ENCODE measurements around the gene CHST11. TPM values are rescaled to one million over a fixed set of nuclear protein-coding genes. Genes with fewer than 3 reads are reported as not detected.

The CHST11 gene
- total RNA-seq, 1 donor from 2014 or later = 11.4 TPM

GRCh38 chr12:104529130-104529874 is 72.6 kb downstream of the CHST11 start:
- H3K36me3 Mint-ChIP-seq (ENCODE audit: insufficient read depth) = no peaks in the 10 kb centered on the region
- H3K27me3 Mint-ChIP-seq = no peaks in the 10 kb centered on the region
- TF ChIP-seq CTCF (IDR thresholded peaks at IDR 0.05; ENCODE audit: unreplicated experiment) = no peak
- no peak overlapping the region for H3K27ac Mint-ChIP-seq
- peaks cover 29% of the 10 kb centered on the region for H3K4me1 Mint-ChIP-seq (ENCODE audit: low read depth)
- no peak overlapping the region for H3K4me3 Mint-ChIP-seq (ENCODE audit: low read depth)
- H3K9me3 Mint-ChIP-seq (ENCODE audit: low read depth) = peaks cover 11% of the 10 kb centered on the region
- DNase-seq (ENCODE audit: low spot score, unreplicated experiment) = no peak

- Mint-ChIP-seq H3K36me3 (ENCODE audit: insufficient read depth) (no peaks in the 10 kb centered on the region), H3K27me3 (no peaks in the 10 kb centered on the region), H3K4me1 (ENCODE audit: low read depth) (peaks cover 12% of the 10 kb centered on the region), H3K4me3 (ENCODE audit: low read depth) (no peak overlapping the region), H3K27ac (no peak overlapping the region), H3K9me3 (ENCODE audit: low read depth) (peaks cover 8% of the 10 kb centered on the region)
- no peak for TF ChIP-seq CTCF (IDR thresholded peaks at IDR 0.05; ENCODE audit: unreplicated experiment)
- DNase-seq (ENCODE audit: low spot score, unreplicated experiment) = no peak
These were observed 75.9 kb downstream of the CHST11 start for GRCh38 chr12:104532636-104533035.

DNA sequence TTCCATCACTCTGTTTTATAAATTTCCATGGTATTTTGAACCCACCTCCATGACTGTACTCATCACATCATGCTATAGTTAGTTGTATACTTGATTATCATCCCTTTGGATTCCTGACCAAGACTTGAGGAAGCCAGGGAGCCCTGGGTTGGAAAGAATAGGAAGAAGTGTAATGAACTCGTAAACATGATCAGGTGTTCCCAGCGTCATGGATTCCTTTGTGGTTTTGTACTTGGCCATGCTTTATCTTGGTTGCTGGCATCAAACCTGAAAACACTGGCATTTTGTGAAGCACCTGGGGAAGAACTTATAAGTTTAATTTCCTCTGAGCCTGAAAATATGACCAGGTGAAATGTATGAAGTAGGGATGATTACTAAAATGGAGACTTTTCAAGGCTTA is 76.4 kb downstream of the CHST11 start:
- no peak for TF ChIP-seq CTCF (IDR thresholded peaks at IDR 0.05; ENCODE audit: unreplicated experiment)
- no peak for DNase-seq (ENCODE audit: low spot score, unreplicated experiment)
- Mint-ChIP-seq H3K4me1 (ENCODE audit: low read depth) (peaks cover 11% of the 10 kb centered on the region), H3K27ac (no peak overlapping the region), H3K36me3 (ENCODE audit: insufficient read depth) (no peaks in the 10 kb centered on the region), H3K9me3 (ENCODE audit: low read depth) (peaks cover 6% of the 10 kb centered on the region), H3K4me3 (ENCODE audit: low read depth) (no peak overlapping the region), H3K27me3 (no peaks in the 10 kb centered on the region)

DNA sequence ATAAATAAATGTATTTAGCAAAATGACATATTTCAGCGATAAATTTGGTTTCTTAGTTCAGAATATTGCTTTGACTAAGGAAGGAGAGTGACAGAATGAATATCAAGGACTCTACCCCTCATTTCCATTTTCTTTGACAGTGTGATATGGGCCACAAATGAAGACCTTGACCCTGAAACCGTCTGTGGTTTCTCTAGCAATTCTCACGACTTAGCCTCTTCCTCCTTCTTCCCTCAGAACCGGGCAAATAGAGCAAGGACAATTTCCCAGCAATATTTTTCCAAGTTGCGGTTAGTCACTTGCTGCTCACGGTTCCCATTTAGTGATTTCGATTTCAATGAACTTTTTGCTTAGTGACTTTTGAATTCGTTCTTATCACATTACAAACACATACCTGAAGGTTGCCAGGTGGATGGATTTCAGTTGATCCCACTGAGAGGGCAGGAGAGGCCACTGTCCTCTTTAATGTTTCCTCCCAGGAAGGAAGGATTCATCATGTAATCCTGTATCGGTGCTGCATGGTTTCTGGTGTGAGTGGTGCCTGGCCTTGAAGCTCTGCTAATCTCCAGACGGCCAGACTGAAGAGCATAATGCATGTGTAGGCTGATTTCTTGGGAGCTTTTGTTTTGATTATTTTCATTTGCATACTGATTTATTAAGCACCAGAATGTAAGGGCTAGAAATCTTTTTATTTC is 77.6 kb downstream of the CHST11 start:
- Mint-ChIP-seq H3K9me3 (ENCODE audit: low read depth) (peaks cover 4% of the 10 kb centered on the region), H3K27me3 (no peaks in the 10 kb centered on the region), H3K27ac (peak overlapping the region; percentile 19), H3K4me3 (ENCODE audit: low read depth) (no peak overlapping the region), H3K36me3 (ENCODE audit: insufficient read depth) (no peaks in the 10 kb centered on the region), H3K4me1 (ENCODE audit: low read depth) (peaks cover 7% of the 10 kb centered on the region)
- TF ChIP-seq CTCF (IDR thresholded peaks at IDR 0.05; ENCODE audit: unreplicated experiment) = no peak
- DNase-seq (ENCODE audit: low spot score, unreplicated experiment) = no peak

- Mint-ChIP-seq H3K4me3 (ENCODE audit: low read depth) (no peak overlapping the region), H3K27ac (no peak overlapping the region), H3K27me3 (no peaks in the 10 kb centered on the region), H3K36me3 (ENCODE audit: insufficient read depth) (no peaks in the 10 kb centered on the region), H3K4me1 (ENCODE audit: low read depth) (peaks cover 5% of the 10 kb centered on the region), H3K9me3 (ENCODE audit: low read depth) (no peaks in the 10 kb centered on the region)
- no peak for DNase-seq (ENCODE audit: low spot score, unreplicated experiment)
- TF ChIP-seq CTCF (IDR thresholded peaks at IDR 0.05; ENCODE audit: unreplicated experiment) = no peak
These were observed 78.1 kb downstream of the CHST11 start for GRCh38 chr12:104534857-104535248.
